ENCODE data around the gene DUSP8.

DNA sequence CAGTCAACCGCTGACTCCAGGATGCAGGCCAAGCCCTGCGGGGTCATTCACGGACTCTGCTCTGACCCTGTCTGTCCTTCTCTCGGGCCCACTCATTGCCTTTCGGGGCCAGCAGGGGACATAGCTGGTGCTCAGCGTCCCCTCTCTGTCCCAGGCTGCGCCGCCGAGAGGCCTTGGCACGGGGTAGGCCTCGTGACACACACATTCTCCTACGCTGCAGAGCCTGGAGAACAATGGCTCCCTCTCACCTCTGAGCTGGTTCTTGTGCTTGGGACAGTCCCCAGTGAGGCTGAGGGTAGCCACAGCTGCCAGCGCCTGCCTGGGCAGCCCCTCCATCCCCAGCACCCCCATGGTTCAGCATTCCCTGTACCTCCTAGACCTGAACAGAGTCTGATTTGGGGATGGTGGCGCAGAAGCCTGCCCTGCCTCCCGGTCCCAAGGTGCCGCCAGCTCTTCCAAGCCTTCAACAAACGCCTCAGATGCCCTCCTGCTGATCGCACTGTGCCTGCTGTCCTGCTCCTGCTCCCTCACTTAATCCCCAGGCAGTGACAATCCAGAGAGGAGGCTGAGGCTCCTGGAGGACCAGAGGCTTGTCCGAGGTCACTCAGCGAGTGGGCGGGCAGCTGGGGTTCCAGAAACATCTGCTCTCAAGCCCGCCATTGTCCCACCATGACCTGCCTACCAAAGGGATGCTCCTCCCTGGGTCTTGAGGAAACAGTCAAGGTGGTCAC is 30.4 kb downstream of the DUSP8 start:
- no peak for TF ChIP-seq CTCF (IDR thresholded peaks at IDR 0.05)
- no peak for TF ChIP-seq POLR2A (IDR thresholded peaks at IDR 0.05)

All from Peyer's patch (tissue), 4 donors.